Inflammatory macrophage treated with lipopolysaccharide for 4 hours (primary cell): ENCODE results near the gene NXNL2.

Source experiments
- DNase-seq: peaks from one replicate; pipeline ENCODE4 v3.0.0-alpha.2; 2020

The NXNL2 gene

DNA sequence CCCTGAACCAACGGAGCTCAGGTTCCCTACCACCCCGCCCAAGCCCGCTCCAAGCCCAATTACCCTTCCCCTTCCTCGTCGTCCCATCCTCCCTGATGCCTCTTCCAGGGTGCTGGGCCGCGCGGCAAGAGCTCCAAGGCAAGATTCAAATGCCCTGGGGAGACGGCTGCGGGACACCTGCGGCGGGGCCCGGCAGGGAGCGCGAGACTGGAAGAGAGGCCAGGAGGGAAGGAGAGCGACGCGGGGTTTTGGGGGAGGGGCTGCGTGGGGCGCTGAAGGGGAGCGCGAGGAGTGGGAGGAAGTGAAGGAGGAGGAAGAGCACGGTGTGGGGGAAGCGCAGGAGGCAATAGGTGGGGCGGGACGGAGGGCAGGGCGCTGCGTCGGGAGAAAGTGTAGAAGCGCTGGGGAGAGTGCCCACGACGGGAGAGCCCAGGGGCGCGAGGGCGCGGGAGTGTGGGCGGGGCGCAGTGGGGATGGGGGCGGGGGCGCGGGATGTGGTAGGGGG lies 975 bp upstream of the NXNL2 start:
- no peak for DNase-seq

DNA sequence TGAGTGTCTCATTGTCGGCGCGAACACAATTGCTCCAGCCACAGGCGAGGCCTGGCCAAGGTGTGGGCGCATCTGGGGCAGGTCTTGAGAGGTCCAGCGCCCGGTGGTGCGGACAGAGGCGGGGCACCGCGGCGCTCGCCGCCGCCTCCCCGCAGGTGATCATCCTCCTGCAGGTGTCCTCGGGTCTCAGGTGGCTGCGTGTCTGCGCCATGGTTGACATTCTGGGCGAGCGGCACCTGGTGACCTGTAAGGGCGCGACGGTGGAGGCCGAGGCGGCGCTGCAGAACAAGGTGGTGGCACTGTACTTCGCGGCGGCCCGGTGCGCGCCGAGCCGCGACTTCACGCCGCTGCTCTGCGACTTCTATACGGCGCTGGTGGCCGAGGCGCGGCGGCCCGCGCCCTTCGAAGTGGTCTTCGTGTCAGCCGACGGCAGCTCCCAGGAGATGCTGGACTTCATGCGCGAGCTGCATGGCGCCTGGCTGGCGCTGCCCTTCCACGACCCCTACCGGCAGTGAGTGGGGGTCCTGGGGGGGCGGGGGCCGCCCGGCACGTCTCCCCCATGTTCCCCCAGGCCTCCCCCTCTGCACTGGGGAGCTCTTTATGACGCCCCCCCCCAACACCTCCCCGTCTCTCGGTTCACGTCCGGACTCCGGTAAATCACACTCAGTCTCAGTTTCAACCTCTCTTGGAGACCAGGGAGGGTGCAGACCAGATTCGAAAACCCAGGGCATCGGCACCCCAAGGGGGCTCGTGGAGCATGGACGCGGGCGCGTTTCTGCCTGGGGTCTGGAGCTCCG lies 446 bp downstream of the NXNL2 start:
- DNase-seq = no peak

DNA sequence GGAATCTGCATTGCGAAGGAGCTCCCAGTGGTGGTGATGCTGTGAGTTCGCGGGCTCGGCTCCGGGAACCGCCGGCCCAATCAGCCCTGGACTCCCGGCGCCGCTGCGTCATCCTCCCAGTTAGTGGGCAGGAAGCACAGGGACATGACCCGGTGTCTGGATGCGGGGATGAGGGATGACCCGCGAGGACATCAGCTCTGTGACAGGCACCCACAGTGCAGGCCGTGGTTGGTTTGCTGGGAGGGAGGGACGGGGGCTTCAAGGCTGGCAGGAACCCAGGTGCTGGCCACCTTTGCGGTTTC lies 996 bp downstream of the NXNL2 start:
- DNase-seq = no peak

DNA sequence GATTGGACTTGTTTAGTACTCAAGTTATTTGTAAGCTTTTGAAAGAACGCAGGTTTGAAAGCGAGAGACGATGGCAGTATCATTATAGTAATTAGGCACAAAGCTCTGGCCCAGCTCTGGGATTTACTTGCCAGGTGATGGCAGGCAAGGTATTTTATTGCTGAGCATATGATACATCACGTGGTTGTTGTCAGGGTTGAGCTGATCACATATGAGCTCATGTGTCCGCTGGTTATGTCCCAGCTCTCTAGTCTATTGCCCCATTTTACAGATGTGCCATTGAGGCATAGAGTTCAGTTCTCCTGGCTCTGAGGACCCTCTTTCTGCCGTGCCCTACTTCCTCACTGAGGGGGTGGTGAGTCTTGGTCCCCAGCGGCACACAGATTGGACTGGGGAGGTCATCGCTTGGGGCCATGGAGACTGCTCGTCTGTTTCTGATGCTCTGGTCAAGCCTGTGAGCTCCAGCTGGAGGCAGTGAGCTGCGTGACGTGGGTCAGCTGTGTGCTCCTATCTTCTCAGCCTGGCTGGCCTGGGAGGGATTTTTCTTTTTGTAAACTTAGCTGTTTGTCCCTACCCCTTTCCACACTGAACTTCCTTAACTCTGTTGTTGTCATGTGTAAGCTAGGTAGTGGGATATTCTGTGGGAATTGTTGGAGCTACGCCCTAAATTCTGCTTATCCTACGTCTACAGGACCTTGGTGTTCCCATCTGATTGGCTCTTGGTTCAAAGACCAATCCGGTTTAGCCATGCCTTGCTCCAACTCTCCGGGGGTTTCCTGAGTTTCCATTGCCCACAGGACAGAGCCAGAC lies 2.2 kb downstream of the NXNL2 start:
- no peak for DNase-seq

DNA sequence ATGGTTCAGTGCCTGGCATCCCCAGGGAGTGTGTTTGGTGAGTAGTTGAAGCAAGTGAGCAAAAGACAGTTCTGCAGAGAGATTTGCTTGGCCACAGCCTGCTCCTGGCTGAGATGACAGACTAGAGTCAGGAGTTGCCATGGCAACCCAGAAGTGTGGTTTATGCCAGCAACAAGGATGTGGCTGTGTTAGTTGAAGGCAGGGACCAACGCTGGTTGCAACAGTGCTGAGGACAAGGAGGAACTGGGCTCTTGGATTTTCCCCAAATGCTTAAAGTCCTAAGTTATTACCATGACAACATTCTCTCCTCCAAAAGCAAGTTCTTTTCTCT lies 2.7 kb downstream of the NXNL2 start:
- peak; percentile 81 for DNase-seq

DNA sequence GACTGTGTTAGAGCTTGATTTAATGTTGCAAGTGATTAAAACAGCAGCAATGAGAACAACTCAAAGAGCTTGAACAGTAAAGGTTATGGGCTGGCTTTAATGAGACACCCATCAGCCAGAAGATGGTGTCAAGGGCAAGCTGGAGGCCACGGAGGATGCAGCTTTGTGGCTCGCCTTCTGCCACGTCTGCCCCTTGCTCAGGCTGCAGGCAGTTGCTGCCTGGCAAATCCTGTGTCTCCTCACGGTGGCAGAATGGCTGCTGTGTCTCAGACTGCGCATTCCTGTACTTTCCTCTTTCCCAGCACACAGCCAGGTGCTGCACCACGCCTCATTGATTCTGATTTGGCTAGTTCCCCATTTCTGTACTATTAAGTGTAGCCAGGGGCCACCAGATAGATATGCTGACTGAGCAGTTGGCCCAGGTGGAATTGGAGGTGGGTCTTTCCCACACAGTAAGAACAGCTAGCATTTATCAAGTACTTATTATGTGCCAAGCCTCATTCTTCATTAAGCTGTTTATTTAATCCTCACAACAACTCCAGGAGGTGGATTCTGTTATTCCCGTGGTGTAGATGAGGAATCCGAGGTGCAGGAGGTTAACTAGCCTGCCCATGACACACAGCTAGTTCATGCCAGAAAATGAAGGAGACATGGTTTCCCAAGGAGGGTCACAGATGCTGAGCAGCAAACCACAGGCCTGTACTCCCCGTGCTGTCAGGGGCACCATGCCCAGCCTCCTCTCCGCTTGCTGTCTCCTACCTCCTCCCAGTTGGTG lies 3.5 kb downstream of the NXNL2 start:
- DNase-seq = no peak

DNA sequence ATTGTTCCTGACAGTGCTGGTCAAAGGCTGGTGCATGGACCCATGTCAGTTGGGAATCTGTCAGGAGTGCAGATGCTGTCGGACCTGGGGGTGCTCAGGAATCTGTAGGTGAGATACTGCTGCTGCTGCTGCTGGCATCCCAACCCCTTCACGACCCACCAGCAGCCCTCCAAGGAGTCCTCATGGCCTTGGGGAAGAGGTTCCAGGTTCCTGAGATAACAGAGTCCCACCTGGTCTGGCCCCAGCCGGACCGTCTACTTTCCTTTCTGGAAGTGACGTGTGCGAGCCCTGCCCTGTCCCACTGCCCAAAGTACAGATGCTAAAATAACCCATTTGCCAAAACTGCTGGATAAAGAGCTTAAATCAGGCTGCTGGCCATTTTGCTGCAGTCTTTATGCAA lies 4.3 kb downstream of the NXNL2 start:
- no peak for DNase-seq

DNA sequence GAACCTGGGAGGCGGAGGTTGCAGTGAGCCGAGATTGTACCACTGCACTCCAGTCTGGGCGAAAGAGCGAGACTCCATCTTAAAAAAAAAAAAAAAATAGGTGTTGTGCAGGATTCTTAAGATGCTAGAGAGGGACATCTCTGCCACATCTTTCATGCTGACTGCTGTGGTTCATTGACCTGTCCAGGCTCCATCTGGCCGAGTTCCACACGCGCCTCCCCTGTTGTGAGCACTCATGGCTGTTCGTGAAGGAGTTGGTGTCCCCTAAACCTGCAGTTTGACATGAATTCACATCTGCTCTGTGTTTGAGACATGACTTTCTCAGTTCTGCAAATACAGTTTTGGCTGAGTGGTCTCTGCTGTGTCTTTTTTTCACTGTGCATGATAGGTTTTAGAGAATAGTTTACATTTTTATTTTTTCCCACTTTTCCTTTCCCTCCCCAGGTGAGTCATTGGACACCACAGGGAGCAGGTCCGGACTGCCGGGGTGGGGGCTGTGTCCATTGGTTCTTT lies 5.3 kb downstream of the NXNL2 start:
- DNase-seq = no peak

DNA sequence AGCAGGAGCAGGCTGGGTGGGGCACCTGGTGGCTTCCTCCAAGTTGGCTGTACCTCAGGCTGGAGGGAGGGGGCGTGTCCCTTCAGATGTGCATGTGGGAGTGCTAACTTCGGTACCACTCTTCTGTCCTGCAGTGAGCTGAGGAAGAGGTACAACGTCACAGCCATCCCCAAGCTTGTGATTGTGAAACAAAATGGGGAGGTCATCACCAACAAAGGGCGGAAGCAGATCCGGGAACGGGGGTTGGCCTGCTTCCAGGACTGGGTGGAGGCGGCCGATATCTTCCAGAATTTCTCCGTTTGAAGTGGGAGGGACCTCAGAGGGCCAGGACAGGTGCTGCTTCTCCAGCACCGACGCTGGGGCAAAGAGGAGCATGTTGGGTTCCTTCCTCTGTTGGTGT lies 9.3 kb downstream of the NXNL2 start:
- DNase-seq = no peak

DNA sequence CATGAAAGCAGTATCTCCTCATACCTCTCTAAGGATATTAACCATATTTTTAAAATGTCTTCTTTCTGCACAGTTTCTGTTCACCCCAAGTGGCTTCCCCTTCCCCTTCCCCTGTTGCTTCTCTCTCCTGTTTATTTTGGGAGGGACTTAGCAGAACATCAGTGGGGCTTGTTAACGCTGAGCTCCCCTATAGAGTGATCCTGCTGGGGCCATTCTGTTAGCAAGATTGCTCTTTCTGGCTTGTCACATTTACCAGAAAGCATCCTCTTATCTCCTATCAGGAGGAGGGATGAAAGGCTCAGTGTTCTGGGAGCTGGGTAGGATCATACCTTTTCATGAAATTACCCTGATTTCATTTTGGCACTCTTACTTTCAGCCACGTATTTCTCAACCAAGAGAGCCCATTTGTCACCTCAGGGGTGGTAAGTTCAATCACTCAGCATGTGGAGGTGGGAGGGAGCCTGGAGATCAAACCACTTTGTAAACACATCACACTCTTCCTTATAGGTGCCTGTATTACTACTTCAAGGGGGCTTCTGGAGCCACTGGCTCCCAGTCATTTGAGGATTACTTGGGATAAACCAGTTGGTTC lies 16.7 kb downstream of the NXNL2 start:
- no peak for DNase-seq

DNA sequence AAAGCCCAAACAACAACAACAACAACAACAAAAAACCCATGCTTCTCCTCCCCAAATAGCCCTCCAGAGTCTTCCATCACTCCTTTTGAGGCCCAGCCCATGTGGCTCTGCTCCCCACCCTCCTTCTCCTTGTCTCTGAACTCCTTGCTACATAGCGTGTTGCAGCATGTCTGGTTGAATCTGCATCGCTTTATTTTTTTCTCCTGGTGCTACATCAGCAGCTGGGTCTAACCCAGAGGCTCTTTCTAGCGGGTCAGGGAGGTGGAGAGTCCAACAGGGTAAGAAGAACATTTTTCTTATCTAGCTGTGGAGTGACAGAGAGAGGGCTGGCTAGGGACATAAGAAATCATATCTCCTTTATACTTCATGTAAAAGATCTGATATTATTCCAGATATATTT lies 18.4 kb downstream of the NXNL2 start:
- no peak for DNase-seq

DNA sequence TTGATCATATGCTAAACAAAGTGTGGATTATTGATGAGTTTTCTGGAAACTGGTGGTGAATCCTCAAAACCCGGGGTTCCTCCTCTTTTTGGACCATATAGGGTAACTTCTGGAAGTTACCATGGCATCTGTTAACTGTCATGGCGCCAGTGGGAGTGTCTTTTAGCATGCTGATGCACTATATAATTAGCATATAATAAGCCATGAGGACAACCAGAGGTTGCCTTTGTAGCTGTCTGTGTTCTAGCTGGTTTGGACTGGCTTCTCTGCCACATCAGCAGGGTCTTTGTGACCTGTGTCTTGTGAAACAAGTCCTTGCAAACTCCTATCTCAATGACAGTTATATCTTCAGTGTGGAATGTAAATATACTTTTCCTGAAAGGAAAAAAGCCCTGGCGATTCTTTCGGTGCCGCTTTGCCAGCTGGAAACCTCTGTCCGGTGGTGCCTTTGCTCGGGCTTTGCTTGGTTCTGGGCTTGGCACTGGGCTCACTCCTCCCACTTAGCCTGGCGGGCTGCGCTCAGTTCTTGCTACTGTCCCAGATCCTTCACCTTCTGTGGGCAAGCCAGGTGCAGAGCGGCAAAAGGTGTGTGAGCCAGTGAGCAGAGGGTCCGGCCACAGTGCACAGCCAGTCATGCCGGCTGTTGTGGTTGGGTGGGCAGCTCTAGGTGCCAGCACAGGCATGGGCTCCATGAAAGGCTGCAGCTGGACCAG lies 20.4 kb downstream of the NXNL2 start:
- DNase-seq = no peak

DNA sequence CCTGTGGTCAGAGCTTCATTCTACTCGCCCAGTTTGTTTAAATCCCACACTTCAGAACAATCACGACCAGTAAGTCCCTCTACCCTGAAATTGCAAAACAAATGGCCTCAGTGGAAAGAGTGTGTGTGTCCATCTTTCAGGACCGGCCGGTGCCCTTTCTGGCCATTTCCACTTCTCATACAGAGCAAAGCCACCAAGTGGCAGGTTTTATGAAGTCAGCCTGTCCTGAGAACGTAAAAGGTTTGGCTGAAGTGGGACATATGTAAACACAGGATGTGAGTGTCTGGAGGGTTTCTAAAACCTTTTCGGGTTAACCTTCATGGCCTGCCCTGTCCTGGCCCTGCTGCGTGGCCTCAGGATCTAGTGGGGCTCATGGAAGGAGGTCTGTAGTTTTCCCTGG lies 24.7 kb downstream of the NXNL2 start:
- DNase-seq = no peak

DNA sequence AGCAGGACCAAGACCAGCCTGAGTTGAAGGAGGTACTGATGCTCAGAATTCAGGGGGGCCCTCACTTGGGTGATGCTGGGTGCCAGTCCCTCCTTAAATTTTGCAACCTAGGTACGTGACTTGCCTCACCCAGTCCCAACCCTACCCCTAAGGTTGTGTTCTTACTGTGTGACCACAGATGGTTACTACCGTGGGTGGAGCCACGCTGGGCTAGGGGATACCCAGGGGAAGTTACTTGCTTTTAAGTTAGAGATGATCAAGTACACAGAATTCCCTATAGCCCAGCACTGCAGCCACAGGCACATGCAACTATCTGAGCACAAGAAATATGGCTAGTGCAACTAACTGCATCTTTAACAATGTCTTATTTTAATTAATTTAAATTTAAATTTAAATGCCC lies 32.9 kb downstream of the NXNL2 start:
- no peak for DNase-seq

DNA sequence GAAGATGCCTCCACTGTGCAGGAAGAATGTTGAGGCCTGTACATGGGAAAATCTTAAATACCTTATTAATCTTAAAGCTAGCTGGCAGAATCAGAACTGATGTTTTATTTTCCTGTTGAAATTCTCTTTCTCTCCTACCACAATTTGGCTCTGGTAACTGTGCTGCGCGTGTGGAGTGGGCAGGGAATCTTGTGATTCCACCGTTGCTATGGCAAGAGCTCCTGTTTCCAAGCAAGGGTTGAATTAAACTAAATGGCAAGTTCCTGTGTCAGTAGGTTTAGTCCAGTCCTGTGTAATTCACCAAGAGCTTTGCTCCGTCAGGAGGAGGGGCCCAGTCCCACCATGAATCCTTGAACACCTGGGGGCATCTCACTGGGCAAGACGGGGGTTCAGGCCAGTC lies 36.4 kb downstream of the NXNL2 start:
- DNase-seq = no peak

DNA sequence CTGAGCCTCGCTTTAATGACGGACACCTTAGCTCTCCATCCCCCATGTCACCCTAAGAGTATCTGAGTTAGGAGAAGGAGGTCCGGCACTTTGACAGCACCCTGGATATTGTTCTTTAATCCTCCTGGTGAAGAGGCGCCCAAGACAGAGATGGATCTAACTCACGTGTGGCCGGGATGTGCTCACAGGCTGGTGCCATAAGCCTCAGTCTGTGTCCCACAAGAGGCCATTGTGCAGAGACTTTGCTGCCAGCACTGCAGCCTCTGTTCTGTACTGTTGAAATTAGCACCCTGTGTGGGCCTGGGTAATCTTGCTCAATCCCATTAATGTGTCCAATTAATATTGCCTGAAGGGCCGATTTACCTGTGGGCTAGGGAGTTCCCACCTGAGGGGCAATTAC lies 37.7 kb downstream of the NXNL2 start:
- no peak for DNase-seq

DNA sequence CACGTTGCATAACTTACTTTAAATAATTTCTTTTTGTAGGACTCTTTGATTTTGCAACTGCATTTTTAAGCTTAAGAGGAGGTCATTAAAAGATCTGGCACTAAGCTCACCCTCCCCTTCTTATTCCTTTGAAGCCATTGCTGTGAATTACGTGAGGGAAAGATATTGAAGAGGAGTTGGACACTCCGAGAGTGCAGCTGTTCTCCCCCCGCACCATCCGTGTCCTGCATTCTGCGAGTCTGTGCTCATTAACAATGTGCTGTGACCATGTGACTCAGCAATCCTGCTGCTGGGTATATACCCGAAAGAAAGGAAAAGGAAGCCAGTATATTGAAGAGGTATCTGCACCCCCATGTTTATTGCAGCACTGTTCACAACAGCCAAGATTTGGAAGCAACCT lies 40.0 kb downstream of the NXNL2 start:
- DNase-seq = no peak

DNA sequence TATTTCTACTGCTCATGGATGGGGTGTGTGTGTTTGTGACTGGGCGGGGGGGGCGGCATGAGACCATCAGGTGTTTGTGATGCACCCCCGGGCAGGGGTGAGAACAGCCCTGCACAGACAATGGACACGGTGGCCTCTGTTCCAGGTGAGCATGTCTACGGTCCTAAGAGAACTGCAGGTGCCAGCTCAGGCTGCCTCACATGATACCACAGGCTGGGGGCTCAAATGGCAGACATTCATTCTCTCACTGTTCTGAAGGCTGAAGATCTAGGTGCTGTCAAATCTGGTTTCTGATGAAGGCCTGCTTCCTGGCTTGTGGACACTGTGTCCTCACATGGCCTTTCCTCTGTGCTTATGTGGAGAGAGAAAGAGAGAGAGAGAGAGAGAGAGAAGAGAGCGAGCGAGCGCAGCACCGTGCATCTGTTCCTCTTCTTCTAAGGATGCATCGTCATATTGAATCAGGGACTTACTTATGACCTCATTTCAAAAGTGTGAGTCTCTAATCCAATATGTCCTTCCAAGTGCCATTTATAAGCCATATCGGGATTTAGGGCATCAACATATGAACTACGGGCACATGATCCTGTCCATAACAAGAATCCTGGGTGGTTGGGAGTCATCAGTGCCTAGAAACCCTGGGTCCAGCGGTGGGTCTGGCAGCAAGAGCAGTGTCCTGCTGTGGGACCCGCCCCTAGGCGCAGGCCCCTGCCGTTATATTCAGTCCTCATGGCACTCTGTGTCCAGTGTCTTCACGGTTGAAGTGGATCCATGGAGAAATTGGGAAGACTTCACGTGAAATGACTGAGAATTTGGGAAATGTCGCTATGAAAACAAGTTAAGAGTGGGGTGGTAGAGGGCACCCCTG lies 42.5 kb downstream of the NXNL2 start:
- DNase-seq = peak; percentile 7

DNA sequence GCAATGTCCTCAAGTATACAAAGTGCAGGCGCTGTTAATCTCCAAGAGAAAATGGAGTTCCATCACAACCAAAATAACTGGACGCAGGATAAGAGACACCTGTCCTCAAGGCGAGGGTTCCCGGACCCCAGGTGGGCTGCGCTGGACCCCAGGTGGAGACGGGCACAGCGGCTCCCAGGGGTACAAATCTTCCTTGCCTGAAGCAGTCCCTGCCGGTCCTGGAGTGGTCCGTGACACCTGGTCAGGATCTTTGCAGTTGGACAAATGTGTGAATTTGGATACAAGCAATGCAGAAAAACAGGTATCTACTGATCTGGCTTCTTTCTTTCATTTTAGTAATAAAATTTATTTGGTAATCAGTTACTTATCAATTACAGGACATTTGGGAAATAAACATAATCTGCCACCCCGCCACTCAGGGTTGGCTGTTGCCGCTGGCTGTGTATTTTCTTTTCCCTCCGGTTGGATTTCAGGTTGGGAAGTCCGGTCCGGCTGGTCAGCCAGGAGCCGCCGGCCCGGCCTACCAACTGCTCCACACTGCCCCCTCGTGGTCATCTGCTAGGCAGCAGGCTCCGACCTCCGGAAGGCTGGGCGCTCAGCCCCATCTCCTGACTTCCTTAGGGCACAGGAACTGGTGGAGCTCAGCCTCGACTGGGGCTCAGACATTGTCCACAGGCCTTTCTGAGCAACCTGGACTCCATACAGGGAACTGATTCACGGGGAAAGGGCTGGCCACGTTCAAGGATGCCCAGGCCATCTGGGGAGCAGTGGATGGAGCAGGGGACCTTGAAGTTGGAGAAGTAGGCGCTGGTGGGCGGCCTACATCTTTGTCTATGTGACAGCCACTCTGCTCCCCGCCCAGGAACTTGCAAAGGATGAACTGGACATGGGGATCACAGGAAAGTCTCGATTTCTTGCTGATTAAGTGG lies 43.4 kb downstream of the NXNL2 start:
- DNase-seq = peak; percentile 66

DNA sequence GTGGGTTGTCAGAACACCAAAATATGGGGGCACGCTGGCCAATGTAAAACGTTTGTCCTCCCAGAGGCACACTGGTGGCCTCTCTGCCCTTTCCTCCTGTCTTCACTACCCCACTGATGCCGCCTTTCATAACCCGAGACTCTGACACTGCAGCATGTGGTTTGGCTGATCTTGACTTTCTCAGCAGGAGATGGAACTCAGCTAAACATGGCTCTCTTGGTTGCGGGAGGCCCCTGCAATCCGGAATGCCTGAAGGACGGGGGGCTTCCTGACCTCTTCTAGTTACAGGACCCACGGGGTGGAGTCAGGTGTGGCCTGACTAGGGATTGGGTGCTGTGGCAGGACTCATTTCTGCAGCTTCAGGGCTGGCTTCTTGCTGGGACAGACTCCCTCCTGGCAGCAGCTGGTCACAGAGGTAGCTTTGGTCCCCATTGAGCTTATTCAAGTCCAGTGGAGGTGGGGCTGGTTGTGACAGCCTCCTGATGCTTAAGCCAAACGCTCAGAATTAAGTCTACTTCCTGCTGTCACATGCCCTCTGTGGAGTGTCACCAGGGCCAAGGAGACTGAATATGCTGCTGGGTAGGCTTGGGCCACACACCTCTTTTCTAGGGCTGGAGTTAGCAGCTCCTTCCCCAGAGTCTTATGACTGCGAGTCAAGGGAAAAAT lies 44.2 kb downstream of the NXNL2 start:
- no peak for DNase-seq
